GM12874 (cell line): Measurements from ENCODE around the gene PRKN.

Source experiments
- CTCF ChIP-seq: IDR thresholded peaks from 2 replicates; pipeline ENCODE4 v1.5.1; 2011; ENCODE audit warnings: low read depth, mild to moderate bottlenecking, control low read depth, low read length, moderate library complexity; ENCODE audit not compliant: insufficient read depth

Gene PRKN

GRCh38 chr6:162630069-162630468, 97.5 kb downstream of the PRKN start:
- no peak for TF ChIP-seq CTCF

- TF ChIP-seq CTCF = no peak
These were observed 99.7 kb downstream of the PRKN start for GRCh38 chr6:162627825-162628224.

- TF ChIP-seq CTCF = no peak
These were observed 100.2 kb downstream of the PRKN start for GRCh38 chr6:162627362-162627761.

GRCh38 chr6:162626869-162627268, 100.7 kb downstream of the PRKN start:
- no peak for TF ChIP-seq CTCF

- TF ChIP-seq CTCF = no peak
These were observed 101.6 kb downstream of the PRKN start for GRCh38 chr6:162625846-162626540.

GRCh38 chr6:162622572-162622971, 105.0 kb downstream of the PRKN start:
- TF ChIP-seq CTCF = no peak

- TF ChIP-seq CTCF = no peak
These were observed 106.3 kb downstream of the PRKN start for GRCh38 chr6:162621246-162621645.

- no peak for TF ChIP-seq CTCF
These were observed 107.5 kb downstream of the PRKN start for GRCh38 chr6:162620073-162620472.
